NB4 (cell line): ENCODE measurements around the gene MAN1A1.

Experiments used
- CTCF ChIP-seq: IDR thresholded peaks from one replicate; pipeline ENCODE4 v1.5.1; 2012; ENCODE audit warnings: low read depth, low read length
- MAX ChIP-seq: IDR thresholded peaks from 2 replicates; pipeline ENCODE4 v1.6.1; 2011; ENCODE audit warnings: low read depth, low read length
- MYC ChIP-seq: IDR thresholded peaks from 2 replicates; pipeline ENCODE4 v1.6.1; 2011; ENCODE audit warnings: low read depth, low read length
- POLR2A ChIP-seq: IDR thresholded peaks from 2 replicates; pipeline ENCODE4 v1.6.1; 2011; ENCODE audit warnings: mild to moderate bottlenecking; ENCODE audit not compliant: insufficient read length; ENCODE audit errors: extremely low read depth

DNA sequence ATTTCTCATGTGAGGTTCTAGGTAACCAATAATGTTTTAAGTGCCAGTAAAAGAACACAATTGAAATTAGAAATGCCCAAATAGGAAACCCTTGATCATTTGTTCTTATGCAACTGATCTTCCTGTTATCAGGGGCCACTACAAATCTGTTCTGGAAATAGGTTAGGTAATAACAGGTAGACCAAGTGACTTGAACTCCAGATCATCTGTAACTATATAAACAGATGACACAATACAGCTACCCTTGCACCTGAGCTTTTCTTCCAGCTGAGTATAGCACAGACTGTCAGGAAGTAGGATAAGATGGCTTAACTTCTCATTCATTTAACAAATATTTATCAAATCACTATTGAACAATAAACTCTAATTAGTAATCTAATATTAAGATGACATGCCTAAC lies 52.5 kb downstream of the MAN1A1 start:
- no peak for TF ChIP-seq POLR2A
- TF ChIP-seq CTCF: no peak
- no peak for TF ChIP-seq MYC
- TF ChIP-seq MAX: no peak
